ENCODE results near the gene TOGARAM2. TPM values are rescaled to one million over a fixed set of nuclear protein-coding genes. Genes with fewer than 3 reads are reported as not detected.
A peak's percentile ranks its signal among the peaks of the same experiment; 100 is the strongest.

TOGARAM2 gene
- total and polyA plus RNA-seq, 8 donors, result 0.43 to 3.5 (median 0.89) TPM; not detected in 1

DNA sequence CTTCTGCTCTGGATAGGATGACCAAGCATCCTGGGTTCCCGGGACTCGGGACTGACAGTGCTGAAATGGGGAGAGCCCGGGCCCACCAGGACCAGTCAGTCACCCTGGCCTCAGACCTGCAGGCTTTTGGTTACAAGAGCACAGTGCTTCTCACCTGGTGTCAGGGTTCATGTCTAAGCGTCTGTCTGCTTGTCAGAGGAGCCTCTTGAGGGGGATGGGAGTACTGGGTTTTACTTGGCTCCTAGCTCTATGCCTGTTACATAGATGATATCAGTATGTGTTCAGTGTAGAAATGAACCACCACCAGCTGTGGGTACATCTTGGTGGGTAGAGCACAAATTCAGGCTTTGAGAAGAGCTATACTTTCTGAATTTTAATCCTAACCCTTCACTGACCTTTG, 63.4 kb downstream of the TOGARAM2 start:
- Histone ChIP-seq H3K9me3 (no peaks in the 10 kb centered on the region), H3K36me3 (no peaks in the 10 kb centered on the region), H3K27ac (no peak overlapping the region), H3K4me1 (peaks cover 0 to 17% (median 0%) of the 10 kb centered on the region in 4 donors), H3K4me3 (no peak overlapping the region), H3K27me3 (no peaks in the 10 kb centered on the region)
- whole genome bisulfite sequencing, 5 donors, result 86 to 98% (median 91%) methylated on average over 2 to 4 of the region's 4 CpGs
- intact Hi-C loops (cut with DNase I; ENCODE audit: low total_unique reads), result no loop called here
- DNase-seq, result no peak
- no peak for TF ChIP-seq POLR2AphosphoS5 (IDR thresholded peaks at IDR 0.05)
- TF ChIP-seq, protein P1, sequence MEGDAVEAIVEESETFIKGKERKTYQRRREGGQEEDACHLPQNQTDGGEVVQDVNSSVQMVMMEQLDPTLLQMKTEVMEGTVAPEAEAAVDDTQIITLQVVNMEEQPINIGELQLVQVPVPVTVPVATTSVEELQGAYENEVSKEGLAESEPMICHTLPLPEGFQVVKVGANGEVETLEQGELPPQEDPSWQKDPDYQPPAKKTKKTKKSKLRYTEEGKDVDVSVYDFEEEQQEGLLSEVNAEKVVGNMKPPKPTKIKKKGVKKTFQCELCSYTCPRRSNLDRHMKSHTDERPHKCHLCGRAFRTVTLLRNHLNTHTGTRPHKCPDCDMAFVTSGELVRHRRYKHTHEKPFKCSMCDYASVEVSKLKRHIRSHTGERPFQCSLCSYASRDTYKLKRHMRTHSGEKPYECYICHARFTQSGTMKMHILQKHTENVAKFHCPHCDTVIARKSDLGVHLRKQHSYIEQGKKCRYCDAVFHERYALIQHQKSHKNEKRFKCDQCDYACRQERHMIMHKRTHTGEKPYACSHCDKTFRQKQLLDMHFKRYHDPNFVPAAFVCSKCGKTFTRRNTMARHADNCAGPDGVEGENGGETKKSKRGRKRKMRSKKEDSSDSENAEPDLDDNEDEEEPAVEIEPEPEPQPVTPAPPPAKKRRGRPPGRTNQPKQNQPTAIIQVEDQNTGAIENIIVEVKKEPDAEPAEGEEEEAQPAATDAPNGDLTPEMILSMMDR (IDR thresholded peaks at IDR 0.05), result no peak
- TF ChIP-seq EP300 (IDR thresholded peaks at IDR 0.05), result no peak
- TF ChIP-seq POLR2A (IDR thresholded peaks at IDR 0.05), result no peak

DNA sequence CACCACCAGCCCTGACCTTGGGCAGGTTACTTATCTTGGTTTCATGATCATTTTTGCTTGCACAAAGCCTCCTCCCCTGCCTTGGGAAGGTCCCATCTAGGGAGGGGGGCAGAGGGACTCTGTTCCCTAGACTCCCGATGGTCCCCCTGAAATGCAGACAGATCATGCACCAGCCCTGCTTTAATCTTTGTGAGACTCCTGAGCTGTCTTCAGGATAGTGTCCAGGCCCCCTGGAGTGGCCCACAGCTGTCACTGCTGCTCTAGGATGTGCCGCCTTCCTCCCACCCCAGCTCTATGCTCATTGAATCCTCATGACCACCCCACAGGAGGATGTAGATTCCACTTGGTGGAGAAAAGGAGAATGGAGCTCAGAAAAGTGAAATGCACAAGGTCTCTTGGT, 65.2 kb downstream of the TOGARAM2 start:
- no peak overlapping the region for H3K27ac ChIP-seq
- intact Hi-C loops (cut with DNase I; ENCODE audit: low total_unique reads), result no loop called here

DNA sequence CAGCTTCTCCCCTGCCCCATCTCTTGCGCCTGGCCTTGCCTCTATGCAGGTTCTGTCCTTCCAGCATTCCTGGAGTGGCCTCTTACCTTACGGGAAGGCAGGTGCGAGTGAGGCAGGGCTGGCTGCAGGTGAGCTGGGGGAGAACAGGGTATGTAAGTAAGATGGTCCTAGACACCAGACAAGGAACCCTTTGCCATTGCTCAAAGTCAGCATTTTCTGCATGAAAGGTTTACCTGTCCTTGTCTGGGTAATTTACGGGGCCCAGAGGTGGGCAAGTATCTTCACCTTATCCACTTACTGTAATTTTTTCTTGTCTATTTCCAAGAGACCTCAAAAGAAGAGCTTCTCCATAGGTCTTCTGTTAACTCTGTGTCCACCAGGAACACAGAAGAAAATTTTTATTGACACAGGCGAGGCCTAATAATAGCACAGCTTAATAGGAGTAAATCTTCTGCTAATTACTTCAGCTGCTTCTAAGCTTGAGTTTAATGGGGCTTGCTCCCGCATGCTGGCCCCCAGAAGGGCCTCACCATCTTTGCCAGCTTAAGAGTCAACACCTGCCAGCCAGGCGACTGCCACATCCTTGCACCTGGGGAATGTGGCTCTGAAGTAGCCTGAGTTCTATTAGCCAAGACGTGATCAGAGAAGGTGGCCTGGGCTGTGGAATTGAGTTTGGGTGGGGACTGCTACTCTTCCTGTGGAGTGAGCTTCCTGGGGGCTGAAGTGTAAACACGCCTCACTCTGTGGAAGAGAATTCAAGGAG, 66.2 kb downstream of the TOGARAM2 start:
- Histone ChIP-seq H3K4me3 (no peak overlapping the region), H3K4me1 (peaks cover 0 to 12% (median 0%) of the 10 kb centered on the region in 4 donors), H3K27ac (no peak overlapping the region), H3K36me3 (no peaks in the 10 kb centered on the region), H3K27me3 (no peaks in the 10 kb centered on the region), H3K9me3 (no peaks in the 10 kb centered on the region)
- intact Hi-C loops (cut with DNase I; ENCODE audit: low total_unique reads), result no loop called here
- 86 to 96% (median 89%) methylated on average over 9 of the region's 9 CpGs for WGBS, 5 donors
- TF ChIP-seq EP300 (IDR thresholded peaks at IDR 0.05) (no peak), POLR2AphosphoS5 (IDR thresholded peaks at IDR 0.05) (no peak), POLR2A (IDR thresholded peaks at IDR 0.05) (no peak)
- TF ChIP-seq, protein P1 (IDR thresholded peaks at IDR 0.05), result no peak
- DNase-seq, result no peak

More for the DNA sequence above, 65.2 kb downstream of the TOGARAM2 start:
- WGBS, 5 donors, result 96 to 100% (median 99%) methylated on average over 2 of the region's 2 CpGs
- H3K9me3 ChIP-seq, result no peaks in the 10 kb centered on the region
- no peak for DNase-seq
- no peak for TF ChIP-seq EP300 (IDR thresholded peaks at IDR 0.05)
- no peak for TF ChIP-seq POLR2AphosphoS5 (IDR thresholded peaks at IDR 0.05)
- no peak for TF ChIP-seq POLR2A (IDR thresholded peaks at IDR 0.05)
- TF ChIP-seq, protein P1 (IDR thresholded peaks at IDR 0.05), result no peak
- no peaks in the 10 kb centered on the region for H3K27me3 ChIP-seq
- H3K4me1 ChIP-seq, result peaks cover 0 to 14% (median 0%) of the 10 kb centered on the region in 4 donors
- no peak overlapping the region for H3K4me3 ChIP-seq
- H3K36me3 ChIP-seq, result no peaks in the 10 kb centered on the region

DNA sequence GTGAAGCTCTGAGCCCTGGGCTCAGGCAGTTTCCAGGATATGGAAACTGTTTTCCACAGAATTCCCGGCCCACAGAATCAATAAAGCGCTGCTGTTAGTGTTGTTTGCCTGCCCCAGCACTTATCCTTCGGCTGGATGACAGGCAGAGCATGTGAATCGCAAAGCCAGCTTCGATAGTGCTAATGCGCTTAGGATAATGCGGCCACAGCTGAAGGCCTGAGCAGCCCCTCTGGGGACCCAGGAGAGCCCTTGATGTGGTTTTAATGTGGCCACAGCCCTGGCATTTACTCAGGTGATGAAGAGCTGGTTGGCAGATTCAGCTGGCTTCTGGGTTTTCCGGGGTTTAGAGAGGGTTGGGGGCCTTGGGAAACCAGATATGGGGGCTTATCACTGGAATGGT, 69.5 kb downstream of the TOGARAM2 start:
- no peak overlapping the region for H3K4me3 ChIP-seq
- H3K9me3 ChIP-seq, result no peaks in the 10 kb centered on the region
- H3K36me3 ChIP-seq, result no peaks in the 10 kb centered on the region
- DNase-seq, result peak in 1 of 2 donors; percentile 39
- no peak overlapping the region for H3K27ac ChIP-seq
- intact Hi-C loops (cut with DNase I; ENCODE audit: low total_unique reads), result no loop called here
- H3K27me3 ChIP-seq, result no peaks in the 10 kb centered on the region
- no peaks in the 10 kb centered on the region for H3K4me1 ChIP-seq
- WGBS, 5 donors, result 58 to 78% (median 63%) methylated on average over 8 of the region's 8 CpGs
- TF ChIP-seq, protein P1 (IDR thresholded peaks at IDR 0.05), result no peak
- no peak for TF ChIP-seq POLR2A (IDR thresholded peaks at IDR 0.05)
- no peak for TF ChIP-seq POLR2AphosphoS5 (IDR thresholded peaks at IDR 0.05)
- no peak for TF ChIP-seq EP300 (IDR thresholded peaks at IDR 0.05)
